ENCODE data around the gene MTX1.

DNA sequence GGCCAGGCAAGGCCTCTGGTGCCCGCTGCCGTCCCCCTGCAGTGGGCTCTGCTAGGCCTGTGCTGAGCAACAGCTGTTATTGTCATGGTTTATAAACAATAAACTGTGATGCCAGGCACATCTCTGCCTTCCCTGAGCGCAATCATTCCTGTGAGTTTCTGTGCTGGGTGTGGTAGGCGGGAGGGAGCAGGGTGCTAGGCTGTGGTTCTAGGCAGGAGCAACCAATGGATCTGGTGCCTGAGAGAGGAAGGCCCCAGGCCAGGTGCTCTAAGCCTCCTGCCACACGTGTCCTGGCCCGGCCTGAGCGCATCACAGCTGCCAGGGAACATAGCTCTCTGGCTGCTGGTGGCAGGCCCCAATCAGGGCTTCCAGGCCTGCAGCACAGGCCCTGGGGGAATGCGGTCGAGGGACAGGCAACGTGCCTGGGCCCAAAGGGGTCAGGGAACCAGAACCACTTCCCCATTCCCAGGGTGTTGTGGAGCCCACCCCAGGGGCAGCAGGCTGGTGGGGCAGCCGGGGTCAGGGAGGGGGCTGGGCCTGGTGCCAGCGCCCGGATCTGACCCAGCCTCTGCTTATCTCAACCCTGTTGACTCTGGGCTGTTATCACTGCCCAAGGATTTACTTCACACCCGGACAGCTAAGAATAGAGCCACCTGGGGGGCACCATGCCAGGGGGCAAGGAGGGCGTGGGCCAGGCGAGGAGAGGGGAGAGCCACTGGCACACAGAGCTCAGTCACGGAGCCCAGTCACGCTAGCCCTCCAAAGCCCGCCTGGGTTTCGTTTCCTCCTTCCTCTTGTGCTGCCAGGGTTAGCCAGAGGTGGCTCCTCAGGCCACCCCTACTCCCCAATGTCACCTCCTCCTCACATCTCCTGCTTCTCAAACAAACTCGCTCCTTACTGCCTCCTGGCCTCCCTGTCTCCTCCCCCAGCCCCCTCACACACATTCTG lies 23.4 kb upstream of the MTX1 start:
- TF ChIP-seq, protein P1, sequence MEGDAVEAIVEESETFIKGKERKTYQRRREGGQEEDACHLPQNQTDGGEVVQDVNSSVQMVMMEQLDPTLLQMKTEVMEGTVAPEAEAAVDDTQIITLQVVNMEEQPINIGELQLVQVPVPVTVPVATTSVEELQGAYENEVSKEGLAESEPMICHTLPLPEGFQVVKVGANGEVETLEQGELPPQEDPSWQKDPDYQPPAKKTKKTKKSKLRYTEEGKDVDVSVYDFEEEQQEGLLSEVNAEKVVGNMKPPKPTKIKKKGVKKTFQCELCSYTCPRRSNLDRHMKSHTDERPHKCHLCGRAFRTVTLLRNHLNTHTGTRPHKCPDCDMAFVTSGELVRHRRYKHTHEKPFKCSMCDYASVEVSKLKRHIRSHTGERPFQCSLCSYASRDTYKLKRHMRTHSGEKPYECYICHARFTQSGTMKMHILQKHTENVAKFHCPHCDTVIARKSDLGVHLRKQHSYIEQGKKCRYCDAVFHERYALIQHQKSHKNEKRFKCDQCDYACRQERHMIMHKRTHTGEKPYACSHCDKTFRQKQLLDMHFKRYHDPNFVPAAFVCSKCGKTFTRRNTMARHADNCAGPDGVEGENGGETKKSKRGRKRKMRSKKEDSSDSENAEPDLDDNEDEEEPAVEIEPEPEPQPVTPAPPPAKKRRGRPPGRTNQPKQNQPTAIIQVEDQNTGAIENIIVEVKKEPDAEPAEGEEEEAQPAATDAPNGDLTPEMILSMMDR (IDR thresholded peaks at IDR 0.05) = no peak
- TF ChIP-seq POLR2AphosphoS5 (IDR thresholded peaks at IDR 0.05) = no peak
